Right ventricle myocardium inferior (tissue), 1 donor: Measurements from ENCODE around the gene RABGEF1. TPM values are rescaled to one million over a fixed set of nuclear protein-coding genes. Genes with fewer than 3 reads are reported as not detected.
"Not testable (repeated sequence)": the region's sequence is repeated elsewhere in the genome, so short reads cannot be mapped to it uniquely, and the experiment has no call there.

ENCODE experiments used
- ATAC-seq: fragments of 200-7000 bp; cut with Tn5 transposase; one replicate; pipeline ENCODE4 v1.9.1; 2020; ENCODE audit warnings: mild to moderate bottlenecking, moderate library complexity
- DNase-seq: peaks from one replicate; pipeline ENCODE4 v3.0.0; 2021; ENCODE audit errors: missing footprints
- intact Hi-C: fragments of 100-400 bp; cut with DNase I; formaldehyde crosslinking; loops from one replicate; pipeline ENCODE4 v1.11.0; 2022
- total RNA-seq: library from RNA; stranded (reverse); fragmentation: NEBNext Ultra II Directional; extraction: Animal tissue kit (Norgen Biotek cat#: 25700); gene quantifications from one replicate; pipeline ENCODE4 v1.2.1, GENCODE V29; 2021
- donor health status: DM: no; HTN: yes; CAD: no; lungs with severe emphysema.

RABGEF1 gene
- total RNA-seq, 1 donor from 2014 or later: 16.4 TPM

DNA sequence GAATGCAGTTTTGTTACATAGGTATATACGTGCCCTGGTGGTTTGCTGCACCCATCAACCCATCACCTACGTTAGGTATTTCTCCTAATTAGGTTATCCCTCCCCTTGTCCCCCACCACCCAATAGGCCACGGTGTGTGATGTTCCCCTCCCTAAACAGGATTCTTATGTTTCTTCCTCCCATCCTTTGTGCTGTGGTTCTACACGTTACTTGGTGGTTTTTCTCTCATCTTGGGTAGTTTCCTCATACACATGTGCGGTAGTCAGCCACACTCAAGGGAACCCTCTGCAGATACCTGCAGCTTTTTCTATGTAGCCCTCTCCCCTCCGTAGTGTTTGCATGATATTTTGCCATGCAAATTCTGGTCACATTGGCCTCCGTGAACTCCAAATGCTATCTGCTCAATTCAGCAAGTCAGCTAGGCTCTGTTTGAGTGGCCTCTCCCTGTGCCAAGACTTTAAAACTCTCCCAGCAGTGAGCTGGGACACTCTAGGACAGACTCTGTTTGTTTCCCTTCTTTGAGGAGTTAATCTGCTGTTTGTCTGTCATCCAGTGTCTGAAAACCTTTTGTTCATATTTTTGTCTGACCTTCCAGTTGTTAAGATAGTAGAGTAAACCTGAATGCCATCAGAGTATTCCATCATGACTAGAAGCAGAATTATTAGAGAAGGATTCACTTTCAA, 41.0 kb downstream of the RABGEF1 start:
- DNase-seq (no peak), ATAC-seq (peak; percentile 78)
- intact Hi-C loops: no loop called here

- ATAC-seq, DNase-seq, intact Hi-C loops: not testable (repeated sequence)
Observed at GRCh38 chr7:66782875-66783274, 42.3 kb downstream of the RABGEF1 start.

DNA sequence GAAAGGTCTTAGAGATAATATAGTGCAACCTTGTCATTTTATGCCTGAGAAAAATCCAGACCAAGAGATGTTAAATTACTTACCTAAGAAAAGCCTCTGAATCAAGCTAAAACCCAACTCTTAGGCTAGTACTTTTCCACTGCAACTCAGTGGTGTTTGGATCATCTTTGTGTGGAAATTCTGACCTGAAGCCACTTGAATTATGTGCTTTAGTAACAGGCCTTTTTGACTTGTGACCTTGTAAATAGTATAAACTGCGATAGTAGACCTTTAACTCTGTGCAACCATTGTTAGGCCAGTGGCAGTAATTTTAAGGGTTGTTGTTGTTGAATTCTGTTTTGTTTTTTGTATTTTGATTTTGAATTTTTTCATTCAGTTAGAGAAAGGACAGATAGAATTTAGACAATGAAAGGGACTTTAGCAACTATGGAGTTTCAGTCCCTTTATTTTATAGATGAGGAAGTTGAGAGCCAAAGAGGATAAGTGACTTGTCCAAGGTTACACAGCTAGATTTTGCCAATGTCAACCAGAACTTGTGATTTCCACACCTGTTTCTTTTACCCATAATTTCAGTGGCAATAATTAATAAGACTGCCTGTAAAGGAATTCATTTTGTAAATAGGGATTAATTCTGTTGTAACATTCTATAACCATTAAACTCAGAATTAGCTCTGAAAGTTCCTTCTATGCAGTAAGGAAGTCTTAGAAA, 43.5 kb downstream of the RABGEF1 start:
- ATAC-seq, intact Hi-C loops, DNase-seq: not testable (repeated sequence)

- DNase-seq (no peak), ATAC-seq (no peak)
- intact Hi-C loops: no loop called here
Observed at GRCh38 chr7:66790196-66790595, 49.7 kb downstream of the RABGEF1 start.

DNA sequence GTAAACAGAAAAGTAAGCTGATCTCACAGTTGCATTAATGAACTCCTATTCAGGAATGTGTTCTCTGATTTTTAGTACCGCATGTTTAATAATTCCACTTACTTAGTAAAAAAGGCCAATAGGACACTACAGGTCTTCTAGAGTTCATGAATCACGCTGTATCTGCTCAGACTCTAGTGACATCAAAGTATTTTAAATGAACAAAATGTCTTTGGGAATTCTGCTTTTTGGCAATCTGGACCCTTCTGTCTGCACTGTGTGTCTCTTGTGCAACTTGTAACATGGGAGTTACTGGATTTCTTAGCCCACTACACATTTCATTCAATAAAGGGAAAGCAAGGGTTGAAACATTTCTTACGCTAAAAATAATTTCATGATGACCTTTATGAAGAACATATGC, 50.2 kb downstream of the RABGEF1 start:
- intact Hi-C loops: no loop called here
- ATAC-seq: no peak
- no peak for DNase-seq

GRCh38 chr7:66800591-66800990, 60.1 kb downstream of the RABGEF1 start:
- no peak for ATAC-seq
- intact Hi-C loops: no loop called here
- DNase-seq: no peak

- no peak for ATAC-seq
- DNase-seq: no peak
Observed at GRCh38 chr7:66804001-66804400, 63.5 kb downstream of the RABGEF1 start.

DNA sequence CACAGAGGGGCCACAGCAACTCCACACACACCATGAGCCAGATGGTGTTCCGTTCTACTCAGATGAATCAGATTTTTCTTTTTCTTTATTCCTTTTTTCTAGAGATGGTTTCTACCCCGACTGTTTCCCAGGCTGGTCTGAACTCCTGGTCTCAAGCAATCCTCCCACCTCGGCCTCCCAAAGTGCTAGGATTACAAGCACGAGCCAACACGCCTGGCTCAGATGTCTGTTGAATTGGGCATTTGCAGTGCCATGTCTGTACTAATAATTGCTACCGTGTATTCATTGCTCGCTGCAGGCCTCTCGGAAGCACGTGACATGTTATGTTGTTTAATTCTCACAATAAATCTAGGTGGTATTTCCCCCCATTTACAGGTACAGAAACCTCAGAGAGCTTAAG, 67.2 kb downstream of the RABGEF1 start:
- intact Hi-C loops: no loop called here
- no peak for DNase-seq
- ATAC-seq: no peak

More at GRCh38 chr7:66804001-66804400, 63.5 kb downstream of the RABGEF1 start:
- intact Hi-C loops: no loop called here

- intact Hi-C loops: no loop called here
- DNase-seq: no peak
- no peak for ATAC-seq
Observed at GRCh38 chr7:66810716-66811115, 70.2 kb downstream of the RABGEF1 start.

DNA sequence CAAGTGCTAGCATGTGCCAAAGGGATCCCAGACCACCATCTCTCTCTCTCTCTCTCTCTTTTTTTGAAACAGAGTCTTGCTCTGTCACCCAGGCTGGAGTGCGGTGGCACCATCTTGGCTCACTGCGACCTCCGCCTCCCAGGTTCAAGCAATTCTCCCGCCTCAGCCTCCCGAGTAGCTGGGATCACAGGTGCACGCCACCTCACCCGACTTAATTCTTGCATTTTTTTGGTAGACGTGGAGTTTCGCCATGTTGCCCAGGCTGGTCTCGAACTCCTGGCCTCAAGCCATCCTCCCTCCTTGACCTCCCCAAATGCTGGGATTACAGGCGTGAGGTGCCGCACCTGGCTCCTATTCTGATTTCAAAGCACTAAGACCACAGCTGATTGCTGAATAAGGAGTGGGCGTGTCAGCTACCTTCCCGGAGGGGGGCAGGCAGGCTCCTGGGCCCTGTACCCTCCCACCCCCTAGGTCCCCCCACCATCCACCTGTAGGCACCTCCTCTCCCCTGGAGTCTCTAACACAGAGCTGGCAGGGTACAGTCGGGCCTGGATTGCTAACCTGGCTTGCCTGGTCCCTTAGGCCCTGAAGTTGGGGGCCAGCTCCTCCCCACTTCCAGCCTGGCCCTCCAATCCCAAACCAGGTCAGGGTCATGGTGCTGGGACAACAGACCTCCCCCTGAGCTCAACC, 74.8 kb downstream of the RABGEF1 start:
- DNase-seq, intact Hi-C loops, ATAC-seq: not testable (repeated sequence)

DNA sequence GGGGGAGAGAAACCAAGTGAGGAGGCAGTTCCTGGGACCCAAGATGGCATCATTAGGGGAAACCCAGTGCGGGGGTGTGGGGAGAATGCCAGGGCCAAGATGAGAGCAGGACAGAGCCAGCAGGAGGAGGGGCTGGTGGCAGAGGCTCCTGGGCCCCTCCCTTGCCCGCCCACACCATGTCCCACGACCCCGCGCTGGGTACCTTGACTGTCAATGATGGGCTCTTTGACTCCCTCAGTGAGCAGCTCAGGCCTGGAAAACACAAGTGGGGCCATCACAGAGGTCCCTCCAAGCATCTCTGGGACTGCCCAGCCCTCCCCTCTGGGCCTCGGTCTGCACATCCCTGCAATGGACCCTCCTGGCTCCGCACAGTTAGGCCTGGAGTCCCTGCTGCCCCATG, 75.4 kb downstream of the RABGEF1 start:
- ATAC-seq: no peak
- intact Hi-C loops: no loop called here
- DNase-seq: no peak

DNA sequence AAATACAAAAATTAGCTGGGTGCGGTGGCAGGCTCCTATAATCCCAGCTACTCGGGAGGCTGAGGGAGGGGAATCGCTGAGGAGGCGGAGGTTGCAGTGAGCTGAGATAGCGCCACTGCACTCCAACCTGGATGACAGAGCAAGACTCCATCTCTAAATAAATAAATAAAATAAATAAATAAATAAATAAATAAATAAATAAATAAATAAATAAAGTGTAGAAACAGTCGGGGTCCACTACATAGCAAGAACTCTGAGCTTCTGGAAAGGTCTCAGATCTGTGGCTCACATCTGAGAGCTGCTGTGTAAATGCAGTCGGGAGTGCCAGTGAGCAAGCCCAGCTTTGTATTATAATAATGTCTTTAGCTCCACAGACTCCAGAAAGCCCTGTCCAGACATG, 76.1 kb downstream of the RABGEF1 start:
- DNase-seq, intact Hi-C loops, ATAC-seq: not testable (repeated sequence)

DNA sequence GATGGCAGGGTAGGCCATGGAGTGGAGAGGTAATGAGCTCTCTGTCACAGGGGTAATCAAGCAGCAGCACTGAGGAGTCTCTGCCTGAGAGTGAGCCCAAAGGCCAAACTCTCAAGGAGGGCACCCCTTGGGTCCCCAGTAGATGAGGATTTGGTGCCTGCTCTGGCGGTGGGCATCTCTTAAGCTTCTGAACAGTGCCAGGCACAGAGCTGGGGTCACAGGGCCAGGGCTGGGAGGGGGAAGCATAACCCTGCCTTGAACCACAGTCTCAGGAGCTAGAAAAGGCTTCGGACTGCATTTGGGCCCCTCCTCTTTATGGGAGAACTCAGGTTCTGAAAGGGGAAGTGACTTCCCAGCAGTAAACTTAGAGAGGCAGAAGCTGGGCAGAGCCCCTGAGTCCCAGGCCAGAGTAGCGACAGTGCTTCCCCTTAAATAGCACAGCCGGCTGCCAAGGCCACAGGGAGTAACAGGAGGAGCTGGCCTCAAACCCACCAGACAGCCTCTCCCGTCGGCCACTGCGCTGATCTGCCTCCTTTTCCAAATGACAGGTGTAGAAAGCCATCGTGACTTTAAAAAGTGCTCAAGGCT, 76.8 kb downstream of the RABGEF1 start:
- intact Hi-C loops, DNase-seq: not testable (repeated sequence)
- ATAC-seq: peak; percentile 86

- intact Hi-C loops, DNase-seq, ATAC-seq: not testable (repeated sequence)
Observed at GRCh38 chr7:66817956-66818355, 77.4 kb downstream of the RABGEF1 start.

DNA sequence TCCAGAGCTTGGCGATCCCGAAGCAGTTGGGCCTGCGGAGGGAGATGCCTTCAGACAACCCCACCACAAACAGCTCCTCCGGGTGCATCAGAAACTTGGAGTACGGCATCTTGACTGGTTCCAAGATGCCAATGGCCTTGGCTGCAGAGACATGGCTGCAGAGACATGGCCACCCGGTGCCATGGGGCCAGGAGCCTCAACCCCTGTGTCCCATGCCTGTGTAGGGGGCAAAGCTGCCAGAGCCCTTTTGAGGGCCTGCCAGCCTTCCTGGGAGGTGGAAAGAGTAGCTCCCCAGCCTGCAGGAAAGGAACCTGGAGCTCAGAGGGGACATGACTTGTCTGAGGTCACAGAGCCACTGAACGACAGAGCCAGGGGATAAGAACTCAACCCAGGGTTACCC, 83.5 kb downstream of the RABGEF1 start:
- ATAC-seq: no peak
- intact Hi-C loops: no loop called here
- no peak for DNase-seq

- ATAC-seq: not testable (repeated sequence)
Observed at GRCh38 chr7:66825538-66825937, 85.0 kb downstream of the RABGEF1 start.

GRCh38 chr7:66826649-66827048, 86.1 kb downstream of the RABGEF1 start:
- intact Hi-C loops: no loop called here
- DNase-seq (no peak), ATAC-seq (no peak)

More at GRCh38 chr7:66825538-66825937, 85.0 kb downstream of the RABGEF1 start:
- intact Hi-C loops, DNase-seq: not testable (repeated sequence)

DNA sequence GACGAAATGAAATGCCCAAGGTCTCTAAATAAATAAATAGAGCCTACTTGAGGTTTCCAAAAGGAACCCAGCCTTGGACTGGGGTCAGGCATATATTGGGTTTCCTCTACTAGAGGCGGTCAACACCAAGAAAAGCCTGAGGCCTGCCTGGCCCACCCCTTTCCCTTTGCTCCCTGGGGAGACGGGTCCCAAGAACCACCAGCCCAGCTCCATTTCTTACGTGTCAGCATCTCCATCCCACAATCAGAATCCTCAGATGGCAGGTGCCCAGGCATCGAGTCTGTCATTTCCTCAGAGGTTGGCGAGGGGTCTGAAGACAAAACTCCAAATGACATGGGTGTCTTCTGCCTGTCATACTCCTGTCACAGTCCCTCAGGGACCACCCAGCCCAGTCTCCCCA, 90.4 kb downstream of the RABGEF1 start:
- ATAC-seq, intact Hi-C loops, DNase-seq: not testable (repeated sequence)
